ENCODE data around the gene CCDC57.
"Not testable (repeated sequence)": the region's sequence is repeated elsewhere in the genome, so short reads cannot be mapped to it uniquely, and the experiment has no call there.

CCDC57 gene, protein sequence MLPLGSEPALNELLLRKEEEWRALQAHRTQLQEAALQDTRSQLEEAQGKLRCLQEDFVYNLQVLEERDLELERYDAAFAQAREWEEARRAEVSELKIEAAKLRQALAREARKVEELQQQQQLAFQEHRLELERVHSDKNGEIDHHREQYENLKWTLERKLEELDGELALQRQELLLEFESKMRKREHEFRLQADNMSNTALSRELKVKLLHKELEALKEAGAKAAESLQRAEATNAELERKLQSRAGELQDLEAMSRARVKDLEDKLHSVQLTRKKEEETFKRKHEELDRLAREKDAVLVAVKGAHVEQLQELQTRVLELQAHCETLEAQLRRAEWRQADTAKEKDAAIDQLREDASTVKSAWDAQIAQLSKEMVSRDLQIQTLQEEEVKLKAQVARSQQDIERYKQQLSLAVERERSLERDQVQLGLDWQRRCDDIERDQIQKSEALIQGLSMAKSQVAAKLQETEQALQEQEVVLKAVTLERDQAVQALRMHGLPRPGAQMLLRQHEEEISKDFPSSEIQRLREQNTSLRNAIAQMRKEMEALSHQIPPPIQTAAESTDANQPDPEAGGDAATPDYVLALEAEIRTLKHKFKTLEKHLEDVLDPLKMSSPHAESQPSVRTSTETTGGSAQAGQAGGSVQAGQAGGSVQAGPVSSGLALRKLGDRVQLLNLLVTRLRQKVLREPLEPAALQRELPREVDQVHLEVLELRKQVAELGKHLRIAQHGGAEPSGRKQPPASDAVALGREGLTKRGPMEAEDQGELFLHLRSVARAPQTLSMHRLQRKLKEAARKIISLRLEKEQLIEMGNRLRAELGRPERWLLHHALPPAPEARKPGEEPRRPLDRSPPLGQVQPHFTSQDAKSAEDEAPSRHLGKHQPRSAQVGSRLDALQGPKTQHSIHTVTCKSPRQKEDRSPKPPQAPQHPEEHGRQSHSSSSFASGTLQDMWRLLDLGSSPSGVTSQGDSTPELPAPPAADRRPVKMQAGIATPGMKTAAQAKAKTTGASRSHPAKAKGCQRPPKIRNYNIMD

DNA sequence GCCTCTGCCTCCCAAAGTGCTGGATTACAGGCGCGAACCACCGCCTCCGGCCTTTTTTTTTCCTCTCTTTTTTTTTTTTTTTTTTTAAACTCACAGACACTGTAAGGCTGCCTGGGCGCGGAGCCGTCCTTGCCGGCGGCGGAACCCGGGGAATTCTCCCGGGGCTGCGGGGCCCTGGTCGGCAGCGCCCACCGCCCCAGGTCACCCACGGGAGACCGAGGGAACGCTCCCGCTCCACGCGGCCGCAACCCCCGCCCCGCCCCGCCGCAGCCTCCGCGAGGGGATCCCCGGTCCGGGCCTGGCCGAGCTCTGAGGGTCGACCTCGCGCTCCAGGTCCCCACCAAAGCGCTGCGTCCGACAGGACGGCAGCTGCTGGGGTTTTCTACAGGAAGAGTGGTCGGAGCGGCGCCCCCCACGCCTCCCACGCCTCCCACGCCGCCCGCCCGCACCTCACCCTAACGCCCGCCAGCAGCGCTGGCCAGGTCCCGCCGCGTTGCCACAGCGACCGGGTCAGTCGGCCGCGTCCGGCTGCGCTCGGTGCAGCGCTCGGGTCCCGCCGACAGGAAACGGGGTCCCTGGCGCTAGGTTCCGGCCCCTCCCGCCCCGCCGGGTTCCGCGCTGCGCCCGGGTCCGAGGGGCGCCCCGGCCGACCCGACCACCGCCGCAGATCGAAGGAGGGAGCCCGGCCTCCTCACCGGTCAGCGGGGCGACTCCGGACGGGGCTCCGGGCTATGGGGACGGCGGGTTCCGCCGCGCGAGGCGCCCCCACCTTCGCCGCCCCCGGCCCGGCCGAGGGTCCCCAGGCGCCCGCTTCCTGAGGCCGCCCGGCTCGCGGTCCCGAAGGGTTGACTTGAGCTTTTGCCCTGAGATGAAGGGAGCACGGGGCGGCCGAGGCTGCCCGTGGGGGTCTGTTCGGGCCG is at the start of gene CCDC57:
Gene CCDC57 (minus strand): TSS at position 512 of the 920 bp plus-strand sequence. CDS start 10,898 bp downstream, outside the sequence.
- DNase-seq (ENCODE audit: low spot score) = peak; percentile 68

DNA sequence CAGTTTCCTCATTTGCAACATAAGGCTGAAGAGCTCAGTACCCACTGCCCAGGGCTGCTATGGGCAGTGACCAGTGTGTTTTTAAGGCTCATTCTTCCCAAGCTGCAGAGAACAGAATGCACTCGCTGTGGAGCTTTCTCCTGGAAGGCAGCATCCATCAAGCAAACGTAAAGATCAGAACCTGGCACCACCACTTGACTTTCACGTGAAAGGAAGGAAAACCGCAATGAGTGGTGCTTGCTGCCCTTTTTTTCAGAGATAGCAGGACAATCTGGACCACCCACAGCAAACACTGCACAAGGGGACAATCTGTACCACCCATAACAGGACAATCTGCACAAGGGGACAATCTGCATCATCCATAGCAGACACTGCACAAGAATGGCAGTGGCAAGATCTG is 49.7 kb upstream of the CCDC57 start:
- DNase-seq (ENCODE audit: low spot score) = no peak

DNA sequence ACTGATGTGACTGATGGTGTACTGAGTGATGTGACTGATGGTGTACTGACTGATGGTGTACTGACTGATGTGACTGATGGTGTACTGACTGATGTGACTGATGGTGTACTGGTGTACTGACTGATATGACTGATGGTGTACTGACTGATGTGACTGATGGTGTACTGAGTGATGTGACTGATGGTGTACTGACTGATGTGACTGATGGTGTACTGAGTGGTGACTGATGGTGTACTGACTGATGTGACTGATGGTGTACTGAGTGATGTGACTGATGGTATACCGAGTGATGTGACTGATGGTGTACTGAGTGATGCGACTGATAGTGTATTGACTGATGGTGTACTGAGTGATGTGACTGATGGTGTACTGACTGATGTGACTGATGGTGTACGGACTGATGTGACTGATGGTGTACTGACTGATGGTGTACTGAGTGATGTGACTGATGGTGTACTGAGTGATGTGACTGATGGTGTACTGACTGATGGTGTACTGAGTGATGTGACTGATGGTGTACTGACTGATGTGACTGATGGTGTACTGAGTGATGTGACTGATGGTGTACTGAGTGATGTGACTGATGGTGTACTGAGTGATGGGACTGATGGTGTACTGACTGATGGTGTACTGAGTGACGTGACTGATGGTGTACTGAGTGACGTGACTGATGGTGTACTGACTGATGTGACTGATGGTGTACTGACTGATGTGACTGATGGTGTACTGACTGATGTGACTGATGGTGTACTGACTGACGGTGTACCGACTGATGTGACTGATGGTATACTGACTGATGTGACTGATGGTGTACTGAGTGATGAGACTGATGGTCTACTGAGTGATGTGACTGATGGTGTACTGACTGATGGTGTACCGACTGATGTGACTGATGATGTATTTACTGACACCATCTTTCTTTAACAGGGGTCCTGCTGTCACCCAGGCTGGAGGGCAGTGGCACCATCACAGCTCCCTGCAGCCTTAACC is 47.6 kb upstream of the CCDC57 start:
- DNase-seq (ENCODE audit: low spot score) = not testable (repeated sequence)

DNA sequence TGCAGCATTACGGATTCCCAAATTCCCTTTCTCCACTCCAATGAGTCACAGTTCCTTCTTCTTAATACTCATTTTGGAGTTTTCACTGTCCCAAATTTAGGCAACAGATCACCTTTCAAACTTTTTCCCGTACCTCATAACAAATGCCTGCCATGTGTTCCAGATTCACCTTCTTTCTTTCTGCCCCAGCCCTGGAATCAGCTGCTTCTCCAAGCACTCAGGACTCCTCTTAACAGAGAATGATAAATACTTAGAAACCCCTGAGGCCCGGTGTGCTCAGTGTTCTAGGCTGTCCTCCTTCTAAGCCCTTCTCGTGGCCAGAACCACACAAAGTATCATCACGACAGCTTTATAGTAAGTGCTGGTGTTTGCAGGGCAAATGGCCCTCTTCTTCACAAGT is 45.9 kb upstream of the CCDC57 start:
- DNase-seq (ENCODE audit: low spot score) = no peak

DNA sequence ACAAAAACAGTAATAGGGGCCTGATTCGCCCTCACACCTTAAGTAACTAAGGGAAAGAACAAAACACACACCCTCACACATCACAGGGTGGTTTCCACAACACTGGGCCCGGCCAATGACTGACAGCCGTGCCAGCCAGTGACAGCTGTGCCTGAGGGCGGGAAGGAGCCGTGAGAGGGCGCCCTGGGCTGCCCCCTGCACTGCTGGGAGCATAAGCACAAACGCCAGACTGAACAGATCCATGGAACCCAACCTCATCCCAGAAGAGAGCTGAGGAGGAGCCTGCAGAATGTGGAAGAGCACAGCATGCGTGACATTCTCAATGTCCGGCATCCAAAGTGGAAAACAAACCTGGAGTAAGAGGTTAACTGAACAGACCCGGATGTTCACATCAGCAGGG is 44.8 kb upstream of the CCDC57 start:
- peak; percentile 54 for DNase-seq (ENCODE audit: low spot score)

DNA sequence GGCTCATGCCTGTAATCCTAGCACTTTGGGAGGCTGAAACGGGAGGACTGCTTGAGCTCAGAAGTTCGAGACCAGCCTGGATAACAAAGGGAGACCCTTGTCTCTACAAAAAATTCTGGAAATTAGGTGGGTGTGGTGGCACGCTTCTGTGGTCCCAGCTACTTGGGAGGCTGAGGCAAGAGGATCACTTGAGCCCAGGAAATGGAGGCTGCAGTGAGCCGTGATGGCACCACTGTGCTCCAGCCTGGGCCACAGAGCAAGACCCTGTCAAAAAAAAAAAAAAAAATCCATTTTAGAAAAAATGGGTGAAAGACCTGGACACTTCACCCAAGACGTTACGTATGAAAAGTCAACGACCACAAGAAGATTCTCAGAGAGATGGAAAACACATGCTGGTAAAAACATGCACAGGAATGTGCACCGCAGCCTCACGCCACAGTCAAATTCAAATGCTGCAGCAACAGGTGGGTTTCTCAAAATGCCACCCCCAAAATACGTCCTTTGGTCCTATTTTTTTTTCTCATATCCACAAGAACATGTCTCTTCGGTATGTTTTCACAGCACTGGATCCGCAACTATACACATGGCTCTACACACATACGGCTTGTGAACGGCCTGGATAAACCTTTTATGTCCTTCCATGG is 43.7 kb upstream of the CCDC57 start:
- no peak for DNase-seq (ENCODE audit: low spot score)

DNA sequence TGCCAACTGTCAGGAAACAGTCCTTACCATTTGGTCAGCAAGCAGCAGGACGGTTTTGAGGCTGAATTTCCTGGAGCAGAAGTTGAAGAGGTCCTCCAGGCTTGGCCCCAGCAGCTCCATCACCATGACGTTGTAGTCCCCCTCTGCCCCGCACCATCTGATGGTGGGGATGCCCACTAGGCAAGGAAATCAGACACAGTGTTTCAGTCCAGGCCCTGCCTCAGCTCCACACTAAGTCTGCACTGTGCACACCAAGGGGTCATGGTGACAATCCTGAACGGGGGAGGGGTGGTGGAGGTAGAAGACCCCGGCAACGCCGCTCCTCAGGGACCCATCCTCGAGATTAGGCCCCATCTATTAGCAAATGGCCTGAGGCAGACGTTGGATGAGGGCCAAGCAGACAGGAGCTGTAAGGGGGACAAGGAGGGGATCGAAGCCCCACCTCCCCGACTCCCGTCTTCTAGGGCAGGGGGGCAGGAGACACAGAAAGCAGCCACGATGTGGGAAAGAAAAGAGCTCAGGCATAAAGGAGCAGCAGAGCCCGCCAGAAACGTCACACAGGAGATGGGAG is 42.8 kb upstream of the CCDC57 start:
- DNase-seq (ENCODE audit: low spot score) = no peak

DNA sequence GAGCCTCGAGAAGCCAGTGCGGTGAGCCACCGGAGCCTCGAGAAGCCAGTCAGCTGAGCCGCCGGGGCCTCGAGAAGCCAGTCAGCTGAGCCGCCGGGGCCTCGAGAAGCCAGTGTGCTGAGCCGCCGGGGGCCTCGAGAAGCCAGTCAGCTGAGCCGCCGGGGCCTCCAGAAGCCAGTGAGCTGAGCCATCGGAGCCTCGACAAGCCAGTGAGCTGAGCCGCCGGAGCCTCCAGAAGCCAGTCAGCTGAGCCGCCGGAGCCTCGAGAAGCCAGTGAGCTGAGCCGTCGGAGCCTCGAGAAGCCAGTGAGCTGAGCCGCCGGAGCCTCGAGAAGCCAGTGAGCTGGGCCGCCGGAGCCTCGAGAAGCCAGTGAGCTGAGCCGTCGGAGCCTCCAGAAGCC is 42.1 kb upstream of the CCDC57 start:
- not testable (repeated sequence) for DNase-seq (ENCODE audit: low spot score)

DNA sequence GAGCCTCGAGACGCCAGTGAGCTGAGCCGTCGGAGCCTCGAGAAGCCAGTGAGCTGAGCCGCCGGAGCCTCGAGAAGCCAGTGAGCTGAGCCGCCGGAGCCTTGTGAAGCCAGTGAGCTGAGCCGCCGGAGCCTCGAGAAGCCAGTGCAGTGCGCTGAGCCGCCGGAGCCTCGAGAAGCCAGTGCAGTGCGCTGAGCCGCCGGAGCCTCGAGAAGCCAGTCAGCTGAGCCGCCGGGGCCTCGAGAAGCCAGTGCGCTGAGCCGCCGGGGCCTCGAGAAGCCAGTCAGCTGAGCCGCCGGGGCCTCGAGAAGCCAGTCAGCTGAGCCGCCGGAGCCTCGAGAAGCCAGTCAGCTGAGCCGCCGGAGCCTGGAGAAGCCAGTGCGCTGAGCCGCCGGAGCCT is 41.5 kb upstream of the CCDC57 start:
- not testable (repeated sequence) for DNase-seq (ENCODE audit: low spot score)

DNA sequence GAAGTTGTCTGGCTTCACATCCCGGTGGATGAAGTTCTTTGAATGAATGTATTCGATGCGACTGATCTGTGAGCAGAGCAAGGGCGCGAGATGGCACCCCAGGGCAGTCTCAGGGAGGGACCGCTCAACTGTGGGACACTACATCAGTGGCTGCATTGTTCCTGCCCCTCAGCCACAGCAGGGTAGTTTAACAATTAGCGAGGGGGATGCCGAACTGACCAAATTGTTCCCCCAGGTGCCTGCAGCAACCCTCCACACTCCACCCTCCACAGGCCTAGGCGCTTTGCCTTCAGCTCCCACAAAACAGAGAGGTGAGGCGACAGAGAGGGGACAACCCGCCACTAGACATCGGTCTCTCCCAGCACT is 40.5 kb upstream of the CCDC57 start:
- DNase-seq (ENCODE audit: low spot score) = no peak

DNA sequence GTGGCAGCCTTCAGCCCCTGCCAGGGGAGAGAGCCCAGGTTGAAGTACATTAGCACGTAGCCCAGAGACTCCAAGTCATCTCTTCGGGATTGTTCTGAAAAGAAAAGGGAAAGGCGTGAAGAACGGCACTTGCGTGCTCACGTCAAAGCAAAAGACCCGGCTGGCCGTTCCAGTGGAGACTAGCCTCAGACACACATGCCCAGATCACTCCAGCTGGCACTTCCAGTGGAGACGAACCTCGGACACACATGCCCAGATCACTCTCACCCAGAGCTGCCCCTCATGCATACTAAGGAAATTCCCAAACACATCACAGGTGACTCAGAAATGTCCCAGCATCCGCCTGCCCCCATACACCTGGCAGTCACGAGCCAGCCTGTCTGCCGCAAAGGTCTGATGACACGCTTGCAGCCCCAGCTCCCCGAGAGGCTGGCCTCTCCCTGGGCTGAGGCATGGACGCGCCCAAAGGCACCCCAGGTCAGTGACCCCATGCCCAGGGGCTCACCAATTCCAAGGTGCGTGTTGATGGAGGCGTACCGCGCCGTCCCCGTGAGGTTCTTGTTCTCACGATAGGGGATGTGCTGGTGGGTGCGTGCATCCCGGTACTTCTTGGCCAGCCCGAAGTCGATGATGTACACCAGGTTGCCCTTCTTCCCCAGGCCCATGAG is 40.0 kb upstream of the CCDC57 start:
- no peak for DNase-seq (ENCODE audit: low spot score)

DNA sequence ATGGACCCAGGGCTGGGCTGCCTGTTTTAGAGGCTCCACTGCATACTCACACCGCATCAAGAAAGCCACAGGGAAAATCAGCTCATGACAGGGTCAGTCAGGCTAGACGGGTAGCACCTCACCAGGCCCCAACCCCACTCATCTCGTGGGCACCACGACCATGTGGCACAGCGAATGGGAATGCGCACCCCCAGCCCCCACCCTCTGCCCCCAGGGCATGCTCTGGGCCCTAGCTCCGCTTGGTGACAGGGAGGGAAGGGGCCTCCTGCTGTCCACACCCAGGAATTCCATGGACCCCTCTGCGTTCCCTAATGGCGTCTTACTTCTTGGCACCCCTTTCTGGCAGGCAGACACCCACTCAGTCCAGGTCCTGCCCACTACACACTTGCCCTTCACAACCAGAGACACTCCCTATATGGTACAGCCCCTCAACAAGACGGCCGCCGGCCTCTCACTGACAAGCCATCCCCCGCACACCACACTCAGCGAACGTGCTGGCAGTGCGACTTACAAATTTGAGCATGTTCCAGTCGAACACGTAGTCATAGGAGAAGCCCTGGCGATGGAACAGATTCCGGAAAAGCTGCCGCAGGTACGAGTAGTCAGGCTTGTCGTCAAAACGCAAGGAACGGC is 38.3 kb upstream of the CCDC57 start:
- no peak for DNase-seq (ENCODE audit: low spot score)

DNA sequence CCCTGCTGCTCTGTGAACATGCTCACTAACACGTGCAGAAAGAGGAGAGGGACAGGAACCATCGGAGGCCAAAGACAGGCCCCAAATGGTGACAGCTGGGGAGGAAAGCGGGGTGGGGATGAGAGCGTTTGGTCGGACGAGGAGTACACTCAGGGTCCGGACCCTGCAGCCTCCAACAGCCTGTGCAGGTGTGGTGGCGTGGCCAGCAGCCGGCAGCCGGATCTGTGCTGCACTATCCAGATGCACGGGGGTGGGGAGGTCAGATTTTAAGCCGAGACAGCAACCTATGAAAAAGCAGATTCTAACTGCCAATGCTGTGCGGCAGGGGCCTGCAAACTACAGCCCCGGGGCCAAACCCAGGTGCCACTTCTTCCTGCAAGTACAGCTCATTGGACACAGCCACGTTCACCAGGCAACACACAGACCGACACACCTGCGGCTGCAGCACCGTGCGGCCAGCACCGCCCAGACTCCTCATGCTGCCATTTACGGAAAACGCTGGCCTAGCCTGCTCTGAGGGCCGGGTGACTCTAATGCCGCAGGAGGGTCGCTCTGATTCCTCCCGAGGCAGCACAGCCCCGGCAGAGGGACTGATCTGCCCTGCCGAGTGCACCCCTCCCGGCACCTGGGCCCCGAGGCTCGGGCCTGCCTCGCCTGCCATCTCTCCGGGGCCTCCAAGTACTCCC is 37.4 kb upstream of the CCDC57 start:
- no peak for DNase-seq (ENCODE audit: low spot score)

DNA sequence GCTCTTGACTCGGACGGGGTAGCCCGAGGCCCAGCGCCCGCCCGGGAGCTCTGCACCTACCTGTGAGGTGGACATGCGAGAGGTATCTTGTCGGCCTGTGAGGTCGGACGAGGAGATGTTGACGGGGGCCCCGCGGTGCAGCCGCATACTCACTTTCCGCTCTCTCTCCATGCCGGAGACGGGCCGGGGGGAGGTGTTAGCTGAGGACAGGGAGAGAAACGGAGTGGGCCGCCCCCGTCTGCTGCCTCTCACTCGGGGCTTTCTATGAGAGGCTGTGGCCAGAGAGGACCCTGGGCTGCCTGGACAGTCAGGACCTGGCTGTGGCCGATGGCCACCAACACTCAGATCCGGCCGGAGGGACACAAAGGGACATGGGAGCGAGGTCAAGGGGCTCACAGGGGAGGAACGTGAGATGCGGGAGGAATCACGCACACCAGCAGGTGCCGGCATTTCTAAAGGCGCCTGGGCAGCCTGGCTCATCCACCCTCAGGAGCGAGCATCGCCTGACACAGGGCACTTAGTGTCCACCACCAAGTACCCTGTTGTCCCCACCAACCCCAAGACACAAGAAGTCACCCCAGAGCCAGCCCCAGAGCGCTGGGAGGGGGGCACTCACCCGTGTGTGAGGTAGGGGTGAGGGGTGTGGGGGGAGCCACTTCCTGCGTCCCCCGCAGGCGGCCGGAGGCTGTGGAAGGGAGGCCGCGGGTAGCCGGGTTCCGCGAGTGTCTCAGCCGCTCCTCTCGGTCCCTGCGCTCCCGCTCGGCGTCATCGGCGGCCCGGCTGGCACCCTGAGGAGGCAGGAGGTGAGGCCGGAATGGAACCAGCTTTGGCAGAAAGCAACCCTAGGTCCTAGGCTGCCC is 36.4 kb upstream of the CCDC57 start:
- DNase-seq (ENCODE audit: low spot score) = no peak

DNA sequence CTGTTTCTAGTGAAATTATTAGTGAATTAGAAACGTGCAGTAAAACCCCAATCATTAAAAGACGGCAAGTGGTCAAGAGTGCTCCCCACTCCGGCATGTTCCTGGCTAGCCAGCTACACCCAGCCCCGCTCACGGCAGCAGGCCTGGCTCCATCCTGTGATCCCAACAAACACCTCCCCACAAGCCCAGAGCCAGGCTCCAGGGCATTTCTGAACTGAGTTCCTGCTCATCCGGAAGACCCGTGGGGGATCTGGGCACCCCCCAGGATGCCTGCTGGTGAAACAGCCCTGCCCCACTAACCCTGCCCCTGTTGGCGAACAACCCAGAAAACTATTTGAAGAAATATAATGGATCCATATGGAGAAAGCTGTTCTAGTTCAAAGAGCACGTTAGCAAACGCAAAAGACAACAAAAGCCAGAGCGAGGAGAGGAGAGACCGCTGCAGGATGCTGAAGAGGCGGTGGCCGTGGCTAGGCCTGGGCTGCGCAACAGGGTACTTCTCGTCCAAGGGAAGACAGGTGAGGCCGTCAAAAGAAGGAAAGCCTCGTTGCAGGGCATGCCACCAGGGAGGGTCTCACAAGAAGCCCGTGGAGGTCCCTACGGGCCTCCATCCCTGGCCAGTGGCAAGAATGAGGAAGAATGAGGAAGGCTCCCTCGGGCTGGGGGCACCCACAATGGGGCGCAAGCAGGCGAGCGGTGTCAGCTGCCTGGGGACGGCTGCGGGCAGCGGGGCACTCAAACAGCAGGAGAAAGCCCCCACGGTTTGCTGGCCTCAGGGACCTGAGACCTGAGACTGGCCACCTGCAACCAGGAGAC is 35.4 kb upstream of the CCDC57 start:
- DNase-seq (ENCODE audit: low spot score) = no peak

DNA sequence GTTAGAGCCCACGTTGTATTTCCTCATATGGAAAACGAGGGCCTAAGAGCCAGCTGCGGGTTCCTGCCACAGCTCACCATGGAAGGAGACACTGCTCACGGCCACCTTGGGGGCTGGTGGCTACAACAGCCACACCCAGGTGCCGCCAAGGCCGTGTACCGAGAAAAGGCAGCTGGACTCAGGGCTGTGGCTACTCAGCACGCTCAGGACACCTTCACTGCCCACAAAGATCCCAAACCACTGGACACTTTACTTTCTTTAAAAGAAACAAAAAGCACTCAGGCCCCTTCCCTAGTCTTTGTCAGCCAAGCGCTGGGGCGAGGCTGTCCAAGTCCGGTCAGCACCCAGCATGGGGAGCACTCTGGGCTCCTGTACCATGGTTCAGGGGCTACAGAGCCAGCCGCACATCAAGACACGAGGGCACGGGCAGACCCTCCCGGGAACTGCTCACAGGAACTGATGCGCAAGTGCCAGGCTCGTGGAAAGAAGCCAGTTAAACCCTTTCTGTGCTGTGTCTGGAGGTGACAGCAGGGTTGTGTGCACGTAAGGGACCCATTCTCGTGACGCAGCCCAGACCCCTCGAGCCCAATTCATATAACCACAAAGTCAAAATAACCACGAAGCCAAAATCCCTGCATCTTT is 34.7 kb upstream of the CCDC57 start:
- DNase-seq (ENCODE audit: low spot score) = no peak
